HFFc6 (cell line): ENCODE results near the gene GSN. TPM values are rescaled to one million over a fixed set of nuclear protein-coding genes. Genes with fewer than 3 reads are reported as not detected.

Source experiments
- DNase-seq: peaks from one replicate; pipeline ENCODE4 v3.0.0-alpha.2; 2018
- H3K27ac Mint-ChIP-seq: 2 replicates; pipeline ENCODE4 v1.8.0; 2020; ENCODE audit warnings: mild to moderate bottlenecking, mixed read lengths
- H3K27me3 Mint-ChIP-seq: 2 replicates; pipeline ENCODE4 v1.8.0; 2021; ENCODE audit warnings: mild to moderate bottlenecking, moderate library complexity, mixed read lengths; ENCODE audit not compliant: insufficient read depth
- H3K36me3 Mint-ChIP-seq: 2 replicates; pipeline ENCODE4 v1.8.0; 2021; ENCODE audit warnings: low read depth, mixed read lengths
- H3K4me1 Mint-ChIP-seq: 2 replicates; pipeline ENCODE4 v1.8.0; 2020; ENCODE audit warnings: low read depth, mixed read lengths
- H3K4me3 Mint-ChIP-seq: 2 replicates; pipeline ENCODE4 v1.8.0; 2020; ENCODE audit warnings: mild to moderate bottlenecking, moderate library complexity, mixed read lengths
- H3K9me3 Mint-ChIP-seq: 2 replicates; pipeline ENCODE4 v1.8.0; 2020; ENCODE audit warnings: mild to moderate bottlenecking, mixed read lengths
- CTCF ChIP-seq: fragments of 200-600 bp; sonication (generic); IDR thresholded peaks from 2 replicates; pipeline ENCODE4 v1.5.0; 2021; ENCODE audit warnings: antibody characterized with exemption, mild to moderate bottlenecking
- long read RNA-seq: library from polyadenylated mRNA; unstranded; transcript quantifications from one replicate; pipeline ENCODE4 v2.0.0, GENCODE V29; 2019
- total RNA-seq, 6 experiments: library from RNA; stranded (reverse); fragmentation: NEBNext Ultra II Directional; extraction: Animal tissue kit (Norgen Biotek cat#: 25700); gene quantifications; 2 replicates in 1 of 6; 3 replicates in 5 of 6; pipeline ENCODE4 v1.2.3, GENCODE V29; 2021

The GSN gene
- total RNA-seq = 100 to 1,000 TPM; 288 to 394 (median 318) TPM
- long read RNA-seq, transcript GSN-204 (17 exons, 2,657 nt) = minor isoform, 26 of 653 reads
- long read RNA-seq, transcript GSN-203 (19 exons, 2,664 nt) = major isoform, 35 of 653 reads
- long read RNA-seq, partial matches to known transcripts = 105 of 653 reads
- long read RNA-seq, other reads (novel, unspliced or antisense) = 484 of 653 reads

DNA sequence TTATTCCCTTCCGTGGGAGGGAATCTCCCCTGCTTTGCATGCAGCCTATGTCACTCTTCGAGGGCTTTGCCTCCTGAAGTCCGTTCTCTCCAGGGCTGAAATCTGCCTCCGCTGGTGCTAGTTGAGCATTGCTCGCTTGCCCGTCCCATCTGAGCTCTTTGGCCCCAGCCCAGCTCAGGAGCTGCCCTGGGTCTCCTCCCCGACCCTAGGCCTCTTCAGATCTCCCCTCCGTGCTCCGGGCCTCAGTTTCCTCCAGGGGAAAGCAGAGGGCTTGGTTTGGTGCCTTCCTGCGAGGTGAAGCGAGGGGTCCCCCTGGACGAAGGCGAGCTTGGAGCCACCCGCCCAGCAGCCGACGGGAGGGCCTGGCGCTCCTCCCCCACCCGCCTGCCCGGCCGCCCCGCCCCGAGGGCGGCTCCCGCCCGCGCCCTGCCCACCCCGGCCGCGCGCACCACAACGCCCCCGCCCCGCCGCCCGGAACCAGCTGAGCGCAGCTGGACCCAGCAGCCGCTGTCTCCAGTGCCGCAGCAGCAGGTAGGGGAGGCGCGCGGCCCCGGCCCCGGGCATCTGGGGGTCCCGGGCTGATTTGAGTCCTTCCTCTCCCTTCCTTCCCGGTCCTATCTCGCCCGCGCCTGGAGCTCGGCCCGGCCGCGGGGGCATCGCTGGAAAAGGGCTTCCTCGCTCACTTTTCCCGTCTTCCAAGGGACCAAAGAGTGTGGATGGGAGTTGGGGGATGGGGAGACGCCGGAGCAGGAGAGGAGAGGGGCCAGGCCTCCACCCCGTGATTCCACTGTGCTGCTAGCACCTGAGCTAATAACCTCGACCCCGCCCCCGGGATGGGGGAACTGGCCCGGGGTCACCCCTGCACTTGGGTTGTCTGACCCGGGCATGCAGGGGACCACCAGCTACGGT, at the start of gene GSN:
GSN (plus strand) TSS at position 474 of the 909 bp plus-strand sequence. CDS start 33,810 bp downstream, outside the sequence.
- DNase-seq = peak; percentile 45
- TF ChIP-seq CTCF = no peak
- H3K36me3 Mint-ChIP-seq = peaks cover 16% of the 10 kb centered on the region
- peak within 1 kb of the TSS; percentile 90 for H3K27ac Mint-ChIP-seq
- peaks cover 1% of the 10 kb centered on the region for H3K27me3 Mint-ChIP-seq
- no peaks in the 10 kb centered on the region for H3K9me3 Mint-ChIP-seq
- peaks cover 65% of the 10 kb centered on the region for H3K4me1 Mint-ChIP-seq
- H3K4me3 Mint-ChIP-seq = peak within 1 kb of the TSS; percentile 92

DNA sequence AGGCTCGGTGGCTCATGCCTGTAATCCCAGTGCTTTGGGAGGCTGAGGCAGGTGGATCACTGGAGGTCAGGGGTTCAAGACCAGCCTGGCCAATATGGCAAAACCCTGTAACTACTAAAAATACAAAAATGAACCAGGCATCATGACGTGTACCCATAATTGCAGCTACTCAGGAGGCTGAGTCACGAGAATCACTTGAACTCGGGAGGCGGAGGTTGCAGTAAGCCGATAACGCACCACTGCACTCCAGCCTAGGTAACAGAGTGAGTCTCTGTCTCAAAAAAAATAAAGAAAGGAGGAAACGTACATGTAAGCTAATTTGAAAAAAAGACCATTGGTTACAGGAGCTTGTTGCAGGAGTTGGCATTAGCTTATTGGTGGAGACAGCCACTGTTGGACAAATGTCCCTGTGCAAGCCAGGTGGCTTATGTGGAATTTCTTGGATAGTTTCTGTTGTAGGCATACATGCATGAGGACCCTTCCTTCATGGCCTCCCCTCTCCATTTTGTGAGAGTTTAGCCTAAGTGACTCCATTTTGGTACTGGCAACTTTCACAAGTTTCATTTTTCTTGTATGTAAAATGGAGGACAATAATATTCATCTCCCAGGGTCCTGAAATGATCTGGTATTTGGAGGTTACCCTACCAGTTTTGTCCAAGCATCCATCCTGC, 49.5 kb upstream of the GSN start:
- no peaks in the 10 kb centered on the region; the same call in 1 of the 2 replicates for H3K27me3 Mint-ChIP-seq
- H3K4me1 Mint-ChIP-seq = peaks cover 33% of the 10 kb centered on the region
- H3K4me3 Mint-ChIP-seq = no peak overlapping the region
- H3K36me3 Mint-ChIP-seq = no peaks in the 10 kb centered on the region
- no peaks in the 10 kb centered on the region for H3K9me3 Mint-ChIP-seq
- TF ChIP-seq CTCF = no peak
- DNase-seq = no peak
- peak overlapping the region; percentile 9; the same call in 1 of the 2 replicates for H3K27ac Mint-ChIP-seq

DNA sequence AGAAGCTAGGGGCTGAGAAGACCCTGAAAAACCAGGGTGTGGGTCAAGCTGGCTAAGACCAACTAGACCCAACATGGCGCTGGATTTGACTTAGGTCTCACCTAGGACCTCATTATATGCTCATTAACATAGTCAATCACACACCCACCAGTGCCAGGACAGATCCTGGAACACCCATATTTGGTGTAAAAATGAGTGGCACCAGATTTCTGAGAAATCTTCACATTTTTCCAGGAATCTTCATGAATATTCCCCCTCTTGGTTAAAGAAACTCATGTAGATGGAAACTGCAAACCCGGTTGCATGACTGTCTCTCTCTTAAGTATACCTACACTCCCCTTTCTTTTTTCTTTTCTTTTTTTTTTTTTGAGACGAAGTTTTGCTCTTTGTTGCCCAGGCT, 48.4 kb upstream of the GSN start:
- Mint-ChIP-seq H3K27ac (no peak overlapping the region), H3K36me3 (no peaks in the 10 kb centered on the region), H3K27me3 (no peaks in the 10 kb centered on the region; the same call in 1 of the 2 replicates), H3K4me3 (no peak overlapping the region), H3K4me1 (peaks cover 26% of the 10 kb centered on the region), H3K9me3 (no peaks in the 10 kb centered on the region)
- DNase-seq = no peak
- TF ChIP-seq CTCF = no peak

- H3K27me3 Mint-ChIP-seq = no peaks in the 10 kb centered on the region; the same call in 1 of the 2 replicates
- no peak for DNase-seq
- TF ChIP-seq CTCF = no peak
- no peaks in the 10 kb centered on the region for H3K36me3 Mint-ChIP-seq
- H3K9me3 Mint-ChIP-seq = no peaks in the 10 kb centered on the region
- no peak overlapping the region for H3K4me3 Mint-ChIP-seq
- peaks cover 36% of the 10 kb centered on the region for H3K4me1 Mint-ChIP-seq
- no peak overlapping the region for H3K27ac Mint-ChIP-seq
Observed at GRCh38 chr9:121220996-121221663, 46.8 kb upstream of the GSN start.

DNA sequence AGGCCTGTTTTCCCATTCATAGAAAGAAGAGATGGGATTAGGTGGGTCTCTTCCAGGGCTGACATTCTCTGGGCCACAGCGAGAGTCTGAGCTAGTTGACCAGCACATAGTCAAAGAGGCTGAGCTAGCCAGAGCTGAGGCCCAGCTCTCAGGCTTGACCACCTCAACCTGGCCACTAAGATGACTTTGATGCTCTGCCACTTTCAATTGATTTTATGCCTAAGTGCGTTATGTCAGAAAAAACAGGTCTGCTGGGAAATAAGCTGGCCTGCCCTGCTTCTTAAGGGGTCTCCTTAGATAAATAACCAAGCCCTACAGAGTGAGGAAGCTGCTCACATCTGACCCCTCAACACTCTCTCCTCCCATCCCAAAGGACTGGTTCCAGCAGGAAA, 46.3 kb upstream of the GSN start:
- TF ChIP-seq CTCF = no peak
- Mint-ChIP-seq H3K9me3 (no peaks in the 10 kb centered on the region), H3K27me3 (no peaks in the 10 kb centered on the region; the same call in 1 of the 2 replicates), H3K36me3 (no peaks in the 10 kb centered on the region), H3K4me3 (no peak overlapping the region), H3K27ac (no peak overlapping the region), H3K4me1 (peaks cover 36% of the 10 kb centered on the region)
- DNase-seq = no peak
